ENCODE measurements around the gene PATL2.

Gene PATL2

GRCh38 chr15:44718180-44718926, 7.2 kb upstream of the PATL2 start:
- no peak overlapping the region for H3K4me3 ChIP-seq (ENCODE audit: severe bottlenecking)
- ATAC-seq (ENCODE audit: low read depth) (no peak), DNase-seq (ENCODE audit: low spot score) (no peak)
- no peaks in the 10 kb centered on the region for H3K9me3 ChIP-seq (ENCODE audit: severe bottlenecking)
- no peak for TF ChIP-seq CTCF (IDR thresholded peaks at IDR 0.05; ENCODE audit: poor library complexity, severe bottlenecking)
- H3K27me3 ChIP-seq (ENCODE audit: insufficient read depth, poor library complexity, severe bottlenecking): no peaks in the 10 kb centered on the region
- H3K27ac ChIP-seq (ENCODE audit: poor library complexity, severe bottlenecking): no peak overlapping the region
- peaks cover 52% of the 10 kb centered on the region for H3K36me3 ChIP-seq (ENCODE audit: low read depth)
- peaks cover 1% of the 10 kb centered on the region for H3K4me1 ChIP-seq (ENCODE audit: insufficient read depth, poor library complexity, severe bottlenecking)

DNA sequence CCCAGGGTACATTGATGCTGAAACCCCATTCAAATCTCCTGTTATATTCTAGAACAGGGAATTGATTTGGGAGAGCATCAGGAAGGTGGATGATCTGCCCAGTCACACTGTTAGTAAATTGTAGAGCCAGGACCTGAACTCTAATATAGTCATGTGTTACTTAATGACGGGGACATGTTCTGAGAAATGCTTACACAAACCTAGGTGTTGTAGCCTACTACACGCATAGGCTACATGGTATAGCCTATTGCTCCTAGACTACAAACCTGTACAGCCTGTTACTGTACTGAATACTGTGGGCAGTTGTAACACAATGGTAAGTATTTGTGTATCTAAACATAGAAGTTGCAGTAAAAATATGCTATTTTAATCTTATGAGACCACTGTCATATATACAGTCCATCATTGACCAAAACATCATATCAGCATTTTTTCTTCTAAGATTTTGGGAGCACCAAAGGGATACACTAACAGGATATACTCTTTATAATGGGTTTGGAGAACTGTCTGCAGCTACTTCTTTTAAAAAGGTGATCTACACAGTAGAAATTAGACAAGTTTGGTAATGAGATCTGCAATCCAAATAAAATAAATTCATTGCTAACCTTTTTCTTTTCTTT, 6.0 kb upstream of the PATL2 start:
- H3K27ac ChIP-seq (ENCODE audit: poor library complexity, severe bottlenecking): no peak overlapping the region
- TF ChIP-seq CTCF (IDR thresholded peaks at IDR 0.05; ENCODE audit: poor library complexity, severe bottlenecking): no peak
- no peaks in the 10 kb centered on the region for H3K9me3 ChIP-seq (ENCODE audit: severe bottlenecking)
- H3K4me3 ChIP-seq (ENCODE audit: severe bottlenecking): no peak overlapping the region
- ATAC-seq (ENCODE audit: low read depth): no peak
- DNase-seq (ENCODE audit: low spot score): no peak
- H3K27me3 ChIP-seq (ENCODE audit: insufficient read depth, poor library complexity, severe bottlenecking): no peaks in the 10 kb centered on the region
- peaks cover 6% of the 10 kb centered on the region for H3K4me1 ChIP-seq (ENCODE audit: insufficient read depth, poor library complexity, severe bottlenecking)
- H3K36me3 ChIP-seq (ENCODE audit: low read depth): peaks cover 56% of the 10 kb centered on the region

- DNase-seq (ENCODE audit: low spot score): no peak
- H3K27me3 ChIP-seq (ENCODE audit: insufficient read depth, poor library complexity, severe bottlenecking): no peaks in the 10 kb centered on the region
- H3K4me3 ChIP-seq (ENCODE audit: severe bottlenecking): no peak overlapping the region
- TF ChIP-seq CTCF (IDR thresholded peaks at IDR 0.05; ENCODE audit: poor library complexity, severe bottlenecking): no peak
- ATAC-seq (ENCODE audit: low read depth): no peak
- peaks cover 56% of the 10 kb centered on the region for H3K36me3 ChIP-seq (ENCODE audit: low read depth)
- no peaks in the 10 kb centered on the region for H3K9me3 ChIP-seq (ENCODE audit: severe bottlenecking)
- peaks cover 6% of the 10 kb centered on the region for H3K4me1 ChIP-seq (ENCODE audit: insufficient read depth, poor library complexity, severe bottlenecking)
- no peak overlapping the region for H3K27ac ChIP-seq (ENCODE audit: poor library complexity, severe bottlenecking)
Measured at GRCh38 chr15:44715797-44716334, 4.7 kb upstream of the PATL2 start.

GRCh38 chr15:44715142-44715796, 4.1 kb upstream of the PATL2 start:
- no peak for ATAC-seq (ENCODE audit: low read depth)
- no peaks in the 10 kb centered on the region for H3K9me3 ChIP-seq (ENCODE audit: severe bottlenecking)
- peaks cover 56% of the 10 kb centered on the region for H3K36me3 ChIP-seq (ENCODE audit: low read depth)
- H3K27ac ChIP-seq (ENCODE audit: poor library complexity, severe bottlenecking): no peak overlapping the region
- H3K4me1 ChIP-seq (ENCODE audit: insufficient read depth, poor library complexity, severe bottlenecking): peaks cover 6% of the 10 kb centered on the region
- no peaks in the 10 kb centered on the region for H3K27me3 ChIP-seq (ENCODE audit: insufficient read depth, poor library complexity, severe bottlenecking)
- no peak for DNase-seq (ENCODE audit: low spot score)
- H3K4me3 ChIP-seq (ENCODE audit: severe bottlenecking): no peak overlapping the region
- no peak for TF ChIP-seq CTCF (IDR thresholded peaks at IDR 0.05; ENCODE audit: poor library complexity, severe bottlenecking)

Data from RWPE2 (cell line).